ENCODE results near the gene BBS10. TPM values are rescaled to one million over a fixed set of nuclear protein-coding genes. Genes with fewer than 3 reads are reported as not detected.

Gene BBS10
- total and polyA plus RNA-seq, 9 of the 15 experiments (the other 6 are each of a cell fraction or from before 2014, with no cell fraction given), result 2.3 to 14.9 (median 5.9) TPM

- WGBS (ENCODE audit: insufficient coverage, low coverage, missing lambda C conversion rate), result 21% methylated on average over 3 of the region's 3 CpGs
- intact Hi-C loops (cut with micrococcal nuclease) (no loop called here), in situ Hi-C loops (cut with MboI) (no loop called here)
- Histone ChIP-seq H3K79me2 (ENCODE audit: control insufficient read depth, insufficient read depth, low read length) (no peaks in the 10 kb centered on the region), H3K4me1 (replicated peaks in 1 of 2; ENCODE audit: control insufficient read depth in 2 of 2, insufficient read depth in 2 of 2, low read length in 2 of 2) (no peaks in the 10 kb centered on the region; a peak in 1 of 5 replicates), H3K9me3 (replicated peaks; ENCODE audit: control insufficient read depth, insufficient read depth, low read depth, low read length) (no peaks in the 10 kb centered on the region), H3K4me2 (ENCODE audit: insufficient read depth, low read length) (no peak overlapping the region), H3K9me1 (ENCODE audit: control insufficient read depth, insufficient read depth, low read length) (no peaks in the 10 kb centered on the region), H2AFZ (ENCODE audit: low read depth, low read length) (peak overlapping the region; percentile 14; the same call in 1 of the 2 replicates), H3K27me3 (ENCODE audit: control insufficient read depth in 2 of 2, insufficient read depth in 2 of 2, low read length in 2 of 2) (no peaks in the 10 kb centered on the region), H4K20me1 (replicated peaks; ENCODE audit: control insufficient read depth, insufficient read depth, low read length) (no peaks in the 10 kb centered on the region), H3K27ac (ENCODE audit: extremely low read depth, low read depth, low read length) (no peak overlapping the region), H3K4me3 (no peak overlapping the region), H3K36me3 (ENCODE audit: control insufficient read depth, insufficient read depth, low read length) (no peaks in the 10 kb centered on the region), H3K9ac (ENCODE audit: insufficient read depth in 1 of 2, low read depth in 2 of 2, low read length in 2 of 2) (no peak overlapping the region)
- no TSS peak for BruUV-seq (replicated peaks)
- ChIA-PET CTCF (ENCODE audit: low intra/inter-chr PET ratio) (no interaction called here), POLR2A (interaction anchor here (1.1 kb wide), 1 partner anchor 56 kb away, joined by 3 read pairs; no protein-coding TSS in a partner anchor)
- ATAC-seq, result no peak
- FAIRE-seq, result no peak
- DNase-seq (ENCODE audit: extremely low read depth in 1 of 4, low spot score in 3 of 4), result no peak
- TF ChIP-seq ZNF764 (CRISPR knock-in tag; IDR thresholded peaks at IDR 0.05; ENCODE audit: low read depth) (no peak), TAF9B (IDR thresholded peaks at IDR 0.05; ENCODE audit: partially characterized antibody) (no peak), ZBTB34 (CRISPR knock-in tag; IDR thresholded peaks at IDR 0.05) (no peak), CREB3L1 (IDR thresholded peaks at IDR 0.05; ENCODE audit: borderline replicate concordance, low read depth) (no peak)
These were observed 36.4 kb downstream of the BBS10 start for GRCh38 chr12:76311796-76312195.
